OCI-LY7 (cell line): Measurements from ENCODE around the gene FHOD3. TPM values are rescaled to one million over a fixed set of nuclear protein-coding genes. Genes with fewer than 3 reads are reported as not detected.

Experiments
- BruUV-seq: library from RNA; stranded (reverse); fragments of 400-500 nt; replicated peaks from 2 replicates; lab custom pipeline; 2021; lab: Mats Ljungman, UMichigan
- CTCF ChIA-PET: fragments of 300-600 bp; sonication (Branson Sonifier 250); formaldehyde crosslinking; loops from one replicate; lab custom pipeline; 2022; ENCODE audit warnings: antibody characterized with exemption; ENCODE audit not compliant: unreplicated experiment; lab: Charles Lee
- POLR2A ChIA-PET: fragments of 300-600 bp; sonication (Branson Sonifier 250); formaldehyde crosslinking; loops from one replicate; lab custom pipeline; 2022; ENCODE audit warnings: antibody characterized with exemption; lab: Charles Lee
- DNase-seq: peaks from one replicate; pipeline ENCODE4 v3.0.0-alpha.2; 2015; ENCODE audit warnings: low spot score
- H2AFZ ChIP-seq: fragments of 200-600 bp; sonication (generic), shearing (Covaris generic); 2 replicates; pipeline ENCODE4 v1.6.1; 2014; ENCODE audit warnings: mild to moderate bottlenecking, antibody characterized with exemption, low read length, moderate library complexity
- H3K27ac ChIP-seq: fragments of 200-600 bp; sonication (generic); 2 replicates; pipeline ENCODE4 v1.5.1; 2014; ENCODE audit warnings: mixed run types, low read depth, mild to moderate bottlenecking, moderate library complexity, low read length, inconsistent platforms; ENCODE audit not compliant: poor library complexity, severe bottlenecking
- H3K36me3 ChIP-seq: fragments of 200-600 bp; sonication (generic); 2 replicates; pipeline ENCODE4 v1.6.1; 2014; ENCODE audit warnings: mild to moderate bottlenecking, antibody characterized with exemption, low read length, moderate library complexity, mixed read lengths; ENCODE audit not compliant: insufficient read depth
- H3K4me1 ChIP-seq: fragments of 200-600 bp; sonication (generic); 2 replicates; pipeline ENCODE4 v1.5.1; 2014; ENCODE audit warnings: mild to moderate bottlenecking, low read length; ENCODE audit not compliant: insufficient read depth, poor library complexity, severe bottlenecking
- H3K4me2 ChIP-seq: fragments of 200-600 bp; sonication (generic); 2 replicates; pipeline ENCODE4 v1.6.1; 2014; ENCODE audit warnings: mild to moderate bottlenecking, low read length
- H3K4me3 ChIP-seq: fragments of 200-600 bp; sonication (generic); 2 replicates; pipeline ENCODE4 v1.5.1; 2014; ENCODE audit warnings: mild to moderate bottlenecking, low read depth, low read length; ENCODE audit not compliant: poor library complexity, severe bottlenecking
- H3K79me2 ChIP-seq: fragments of 200-600 bp; sonication (generic); 2 replicates; pipeline ENCODE4 v1.6.1; 2016; ENCODE audit warnings: low read depth, mild to moderate bottlenecking, low read length, moderate library complexity, mixed read lengths; ENCODE audit not compliant: insufficient read depth
- H3K9me2 ChIP-seq: fragments of 200-600 bp; sonication (generic); 2 replicates; pipeline ENCODE4 v1.6.1; 2016; ENCODE audit warnings: mild to moderate bottlenecking, low read length, mixed read lengths; ENCODE audit not compliant: insufficient read depth
- H3K9me3 ChIP-seq: fragments of 200-600 bp; sonication (generic); 2 replicates; pipeline ENCODE4 v1.6.1; 2014; ENCODE audit warnings: mild to moderate bottlenecking, mixed run types, low read length, mixed read lengths
- H4K20me1 ChIP-seq: fragments of 200-600 bp; sonication (generic); 2 replicates; pipeline ENCODE4 v1.6.1; 2014; ENCODE audit warnings: mild to moderate bottlenecking, antibody characterized with exemption, low read length, moderate library complexity, mixed read lengths; ENCODE audit not compliant: insufficient read depth
- CTCF ChIP-seq: fragments of 200-600 bp; sonication (generic); conservative IDR thresholded peaks from 2 replicates; pipeline ENCODE4 v1.5.1; 2014; ENCODE audit warnings: mild to moderate bottlenecking, antibody characterized with exemption, low read length, moderate library complexity, mixed read lengths
- EZH2phosphoT487 ChIP-seq: fragments of 200-600 bp; sonication (generic); IDR thresholded peaks from 2 replicates; pipeline ENCODE4 v1.6.1; 2018; ENCODE audit warnings: low read depth, borderline replicate concordance, mild to moderate bottlenecking, mixed run types, antibody characterized with exemption, low read length, moderate library complexity, mixed read lengths
- intact Hi-C: fragments of 100-400 bp; cut with micrococcal nuclease; formaldehyde crosslinking; loops from one replicate; pipeline ENCODE4 v1.10.0; 2022; ENCODE audit not compliant: unreplicated experiment
- total RNA-seq, 2 experiments: library from RNA; depleted of rRNA in 1 of 2; stranded (reverse); fragments of >200 nt in 1 of 2; shearing (Covaris generic) in 1 of 2; gene quantifications; 2 replicates each; pipeline ENCODE4 v1.2.3, GENCODE V29; 2014 to 2022

The FHOD3 gene
- total RNA-seq, 2 experiments from 2014 or later, result 0.06 to 2.4 TPM

DNA sequence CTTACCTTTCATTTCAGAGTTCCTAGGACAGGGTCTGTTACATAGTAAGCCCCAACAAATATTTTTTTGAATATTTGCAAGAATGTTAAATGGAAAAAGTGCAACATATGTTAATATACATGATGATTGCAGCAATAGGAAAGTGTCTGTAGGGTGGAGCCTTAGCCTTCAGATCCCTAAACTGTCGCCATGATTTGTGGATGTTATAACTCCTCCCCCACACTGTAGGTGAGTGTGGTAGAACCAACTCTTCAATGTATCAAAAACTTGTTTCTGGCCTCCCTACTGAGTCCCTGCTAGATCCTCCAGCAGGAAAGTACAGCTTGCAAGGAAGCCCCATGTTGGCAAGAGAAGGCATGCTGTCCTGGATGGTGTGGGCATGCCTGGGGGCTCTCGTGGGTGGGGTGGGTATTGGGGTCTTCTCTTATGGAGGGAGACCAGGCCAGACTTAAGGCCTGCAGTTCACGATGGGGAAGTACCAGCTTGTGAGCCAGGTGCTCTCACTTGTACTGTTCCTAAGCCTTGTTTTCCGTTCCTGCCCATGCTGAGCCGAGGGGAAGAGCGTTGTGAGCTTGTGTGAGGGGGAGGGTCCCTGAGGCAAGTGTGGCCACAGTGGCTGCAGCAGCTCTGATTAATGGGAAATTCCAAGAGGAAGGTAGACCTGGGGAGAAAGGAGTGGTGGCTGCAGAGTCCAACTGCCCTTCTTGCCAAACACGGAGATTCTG lies 11.4 kb downstream of the FHOD3 start:
- H3K79me2 ChIP-seq, result no peaks in the 10 kb centered on the region
- no peak overlapping the region for H2AFZ ChIP-seq
- H3K36me3 ChIP-seq, result no peaks in the 10 kb centered on the region
- no peak overlapping the region for H3K4me2 ChIP-seq
- TF ChIP-seq CTCF, result no peak
- TF ChIP-seq EZH2phosphoT487, result no peak
- BruUV-seq, result no TSS peak
- intact Hi-C loops, result no loop called here
- H3K9me3 ChIP-seq, result no peaks in the 10 kb centered on the region
- no peak overlapping the region for H3K27ac ChIP-seq
- no peak overlapping the region for H3K4me3 ChIP-seq
- ChIA-PET CTCF (no interaction called here), POLR2A (no interaction called here)
- no peaks in the 10 kb centered on the region for H4K20me1 ChIP-seq
- DNase-seq, result no peak
- H3K4me1 ChIP-seq, result no peaks in the 10 kb centered on the region
- no peaks in the 10 kb centered on the region for H3K9me2 ChIP-seq

GRCh38 chr18:36309436-36310391 lies 12.2 kb downstream of the FHOD3 start:
- H3K4me1 ChIP-seq, result no peaks in the 10 kb centered on the region
- H3K4me2 ChIP-seq, result no peak overlapping the region
- H3K9me3 ChIP-seq, result no peaks in the 10 kb centered on the region
- intact Hi-C loops, result no loop called here
- no peak overlapping the region for H3K27ac ChIP-seq
- no peak overlapping the region for H2AFZ ChIP-seq
- ChIA-PET POLR2A (no interaction called here), CTCF (no interaction called here)
- no peaks in the 10 kb centered on the region for H4K20me1 ChIP-seq
- no peak for DNase-seq
- H3K79me2 ChIP-seq, result no peaks in the 10 kb centered on the region
- H3K9me2 ChIP-seq, result no peaks in the 10 kb centered on the region
- TF ChIP-seq EZH2phosphoT487 (no peak), CTCF (no peak)
- no peak overlapping the region for H3K4me3 ChIP-seq
- H3K36me3 ChIP-seq, result no peaks in the 10 kb centered on the region
- no TSS peak for BruUV-seq
